SK-N-SH (cell line): ENCODE results near the gene CCDC74A. TPM values are rescaled to one million over a fixed set of nuclear protein-coding genes. Genes with fewer than 3 reads are reported as not detected.
"Not testable (repeated sequence)": the region's sequence is repeated elsewhere in the genome, so short reads cannot be mapped to it uniquely, and the experiment has no call there.

Experiments
- CTCF ChIA-PET: fragments of 300-600, 350-600 bp; formaldehyde crosslinking; extraction: SDS; loops from one replicate; lab custom pipeline; 2021; lab: Yijun Ruan, JAX
- POLR2A ChIA-PET: fragments of 350-600 bp; sonication (Branson Sonifier 250); formaldehyde crosslinking; extraction: SDS; loops from one replicate; lab custom pipeline; 2020; ENCODE audit warnings: antibody characterized with exemption, inconsistent platforms; lab: Yijun Ruan, JAX
- DNase-seq: peaks from one replicate; pipeline ENCODE4 v3.0.0; 2012
- H2AFZ ChIP-seq: fragments of 200-600 bp; sonication (generic); 2 replicates; pipeline ENCODE4 v1.8.1; 2016; ENCODE audit warnings: antibody characterized with exemption, mild to moderate bottlenecking, low read depth
- H3F3A ChIP-seq: fragments of 200-600 bp; sonication (generic); replicated peaks from 2 replicates; pipeline ENCODE3; 2016; ENCODE audit warnings: antibody characterized with exemption, mild to moderate bottlenecking; ENCODE audit not compliant: insufficient read depth
- H3K27ac ChIP-seq, 2 experiments: fragments of 200-500 bp in 1 of 2; fragments of 200-600 bp in 1 of 2; sonication (Bioruptor generic) in 1 of 2; sonication (generic), shearing (Covaris generic) in 1 of 2; 2 replicates each; pipeline versions ENCODE4 v1.5.1 to v1.6.1; 2014 to 2016; ENCODE audit warnings: low read depth in 2 of 2, inconsistent platforms in 1 of 2, low read length in 1 of 2, mild to moderate bottlenecking in 1 of 2, mixed read lengths in 1 of 2
- H3K27me3 ChIP-seq: fragments of 200-600 bp; sonication (generic), shearing (Covaris generic); 2 replicates; pipeline ENCODE4 v1.6.1; 2016; ENCODE audit warnings: mixed run types; ENCODE audit not compliant: insufficient read depth
- H3K36me3 ChIP-seq, 2 experiments: fragments of 200-500 bp in 1 of 2; fragments of 200-600 bp in 1 of 2; sonication (Bioruptor generic) in 1 of 2; sonication (generic) in 1 of 2; replicated peaks in 1 of 2; 2 replicates each; pipeline versions ENCODE3 to v1.5.1; 2014 to 2016; ENCODE audit warnings: low read length in 1 of 2, mild to moderate bottlenecking in 1 of 2; ENCODE audit not compliant: insufficient read depth in 2 of 2, control insufficient read depth in 1 of 2
- H3K4me1 ChIP-seq, 2 experiments: fragments of 200-500 bp in 1 of 2; fragments of 200-600 bp in 1 of 2; sonication (Bioruptor generic) in 1 of 2; sonication (generic), shearing (Covaris generic) in 1 of 2; 2 replicates each; pipeline versions ENCODE4 v1.5.1 to v1.6.1; 2014 to 2016; ENCODE audit warnings: low read depth in 1 of 2, low read length in 1 of 2, mixed run types in 1 of 2; ENCODE audit not compliant: insufficient read depth in 2 of 2, control insufficient read depth in 1 of 2
- H3K4me2 ChIP-seq: fragments of 200-600 bp; sonication (generic), shearing (Covaris generic); 2 replicates; pipeline ENCODE4 v1.6.1; 2017; ENCODE audit warnings: mixed run types
- H3K4me3 ChIP-seq, 2 experiments: fragments of 200-500 bp in 1 of 2; fragments of 200-600 bp in 1 of 2; sonication (Bioruptor generic) in 1 of 2; sonication (generic), shearing (Covaris generic) in 1 of 2; 2 replicates each; pipeline versions ENCODE4 v1.5.1 to v1.8.1; 2014 to 2016; ENCODE audit warnings: low read depth in 2 of 2, inconsistent platforms in 1 of 2, low read length in 1 of 2, mild to moderate bottlenecking in 1 of 2, mixed read lengths in 1 of 2, moderate library complexity in 1 of 2
- H3K79me2 ChIP-seq: fragments of 200-600 bp; sonication (generic); 2 replicates; pipeline ENCODE4 v1.8.1; 2017; ENCODE audit warnings: mild to moderate bottlenecking; ENCODE audit not compliant: insufficient read depth
- H3K9ac ChIP-seq: fragments of 200-600 bp; sonication (generic); 2 replicates; pipeline ENCODE4 v1.6.1; 2017; ENCODE audit warnings: mixed run types
- H3K9me2 ChIP-seq: fragments of 200-600 bp; sonication (generic); 2 replicates; pipeline ENCODE4 v1.6.1; 2017; ENCODE audit warnings: mixed run types
- H3K9me3 ChIP-seq: fragments of 200-600 bp; sonication (generic); 2 replicates; pipeline ENCODE4 v1.6.1; 2017; ENCODE audit warnings: mixed run types, mild to moderate bottlenecking, moderate library complexity
- H4K20me1 ChIP-seq: fragments of 200-600 bp; sonication (generic); 2 replicates; pipeline ENCODE4 v1.6.1; 2017; ENCODE audit warnings: mild to moderate bottlenecking, mixed run types; ENCODE audit not compliant: insufficient read depth
- EZH2phosphoT487 ChIP-seq: fragments of 200-600 bp; sonication (generic); IDR thresholded peaks from 2 replicates; pipeline ENCODE4 v1.6.1; 2017; ENCODE audit warnings: low read depth, mixed run types, mild to moderate bottlenecking, antibody characterized with exemption, moderate library complexity, borderline replicate concordance
- GATA2 ChIP-seq: sonication (generic); formaldehyde crosslinking; IDR thresholded peaks from 2 replicates; pipeline ENCODE4 v1.5.0; 2020; ENCODE audit warnings: mild to moderate bottlenecking, missing genetic modification reagents
- MEF2A ChIP-seq: IDR thresholded peaks from 2 replicates; pipeline ENCODE4 v1.4.0; 2012; ENCODE audit warnings: low read depth, borderline replicate concordance
- NRF1 ChIP-seq: IDR thresholded peaks from 2 replicates; pipeline ENCODE4 v1.6.1; 2012; ENCODE audit warnings: low read depth, mild to moderate bottlenecking, low read length
- TEAD4 ChIP-seq: IDR thresholded peaks from 2 replicates; pipeline ENCODE4 v1.4.0; 2012; ENCODE audit warnings: mild to moderate bottlenecking, borderline replicate concordance; ENCODE audit not compliant: insufficient read depth
- YY1 ChIP-seq: IDR thresholded peaks from 2 replicates; pipeline ENCODE4 v1.4.0; 2012; ENCODE audit warnings: low read depth, mild to moderate bottlenecking
- WGBS: methylation state at CpG from one replicate; pipeline ENCODE4 v1.1.6; 2017; ENCODE audit warnings: low lambda C conversion rate; 5-methylcytosine and 5-hydroxymethylcytosine counted together
- polyA plus RNA-seq, 3 experiments: library from polyadenylated mRNA; depleted of rRNA; stranded (reverse); fragments of >200 nt; gene quantifications; 2 replicates each; pipeline ENCODE4 v1.2.3, GENCODE V29; 2012
- TF ChIP-seq, protein P1 (sequence below): IDR thresholded peaks from 2 replicates; pipeline ENCODE4 v1.4.0; 2012; ENCODE audit warnings: low read depth, borderline replicate concordance
- TF ChIP-seq, protein P2 (sequence below): IDR thresholded peaks from 2 replicates; pipeline ENCODE4 v1.6.1; 2012; ENCODE audit warnings: mild to moderate bottlenecking, low read depth, low read length, moderate library complexity

Gene CCDC74A
- polyA plus RNA-seq, 1 of the 3 experiments (the other 2 are of a cell fraction), result 21.3 TPM

DNA sequence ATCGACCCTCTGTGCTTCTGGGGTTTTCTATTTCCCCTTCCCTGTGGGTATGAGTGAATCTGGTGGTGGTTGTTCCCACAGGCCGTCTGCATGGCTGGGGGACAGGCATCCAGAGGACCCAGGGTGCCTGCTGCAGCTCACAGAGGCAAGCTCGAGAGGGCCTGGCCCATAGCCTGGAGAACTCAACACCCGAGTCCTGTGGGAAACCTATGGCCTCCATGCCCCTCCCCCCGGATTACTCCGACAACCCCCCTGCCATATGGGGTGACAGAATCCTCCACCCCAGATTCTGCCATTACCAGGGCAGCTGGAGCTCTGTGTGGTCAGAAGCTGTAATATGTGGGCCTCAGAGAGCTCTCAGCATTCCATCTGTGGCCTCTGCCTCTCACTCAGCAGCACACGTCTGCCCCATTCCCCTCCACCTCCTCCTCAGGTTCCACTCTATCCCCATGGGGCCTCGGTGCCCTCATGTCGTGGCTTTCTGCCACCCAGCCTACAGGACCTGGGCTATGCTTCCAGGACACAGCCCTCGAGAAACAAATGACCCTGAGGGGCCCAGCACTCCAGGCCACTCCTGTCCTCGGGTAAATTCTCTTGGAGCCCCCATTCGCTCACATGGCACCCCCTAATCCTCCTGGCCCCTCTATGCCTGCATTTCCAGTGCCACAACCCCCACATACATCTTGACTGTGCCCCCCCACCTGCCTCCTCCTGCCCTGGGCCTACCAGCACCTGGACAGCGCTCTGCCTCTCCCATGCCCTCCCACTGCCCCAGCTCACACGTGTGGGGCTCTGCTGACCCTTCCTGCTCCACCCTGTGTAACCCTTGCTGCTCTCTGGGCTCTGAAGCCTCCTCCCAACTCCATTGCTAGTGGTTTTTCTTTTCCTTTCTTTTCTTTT is 39.1 kb upstream of the CCDC74A start:
- peaks cover 22% of the 10 kb centered on the region for H3K79me2 ChIP-seq
- 82% methylated on average over 10 of the region's 14 CpGs for WGBS

DNA sequence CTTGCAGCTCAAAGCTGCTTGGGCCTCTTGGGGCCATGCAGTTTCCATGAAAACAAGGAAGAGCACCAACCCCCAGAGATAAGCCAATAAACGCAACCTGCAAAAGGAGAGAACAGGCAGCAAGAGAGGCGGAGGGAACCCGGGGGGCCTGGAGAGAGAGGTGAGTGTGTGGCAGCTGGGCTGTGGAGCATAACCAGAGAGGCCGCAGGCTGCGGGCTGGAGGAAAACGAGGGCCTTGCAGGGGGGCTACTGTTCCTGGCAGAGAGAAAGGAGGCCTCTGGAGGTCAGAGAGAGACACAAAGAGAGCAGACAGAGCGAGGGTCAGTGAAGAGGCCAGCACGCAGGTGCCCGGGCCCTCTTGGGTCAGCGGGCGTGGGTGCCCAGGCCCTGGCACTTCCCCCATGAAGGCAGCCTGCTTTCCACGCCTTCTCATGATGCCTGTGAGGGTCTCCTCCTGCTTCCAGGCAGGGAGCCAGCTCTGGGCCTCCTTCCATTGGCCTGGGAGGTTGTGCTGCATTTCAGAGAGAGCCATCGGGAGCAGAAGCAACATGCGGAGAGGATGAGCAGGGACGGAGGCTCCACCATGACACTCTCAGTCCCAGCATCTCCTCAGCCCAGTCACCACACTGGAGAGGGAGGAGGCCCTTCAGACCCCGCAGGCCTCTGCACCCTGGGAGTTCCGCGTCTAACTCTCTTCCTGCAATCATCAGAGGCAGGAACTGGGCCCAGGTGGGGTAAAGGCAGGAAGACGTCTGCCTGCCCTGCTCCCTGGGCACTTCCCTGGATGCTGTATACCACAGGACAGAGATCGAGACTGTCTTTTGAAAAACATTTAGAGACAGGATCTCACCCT is 36.8 kb upstream of the CCDC74A start:
- POLR2A ChIA-PET, H3F3A ChIP-seq, H4K20me1 ChIP-seq, H3K36me3 ChIP-seq, H3K27me3 ChIP-seq, H2AFZ ChIP-seq, H3K9me3 ChIP-seq, H3K9me2 ChIP-seq: not testable (repeated sequence)
- CTCF ChIA-PET, result interaction anchor here (2.8 kb wide), 1 partner anchor 77 kb away, joined by 18 read pairs; no protein-coding TSS in a partner anchor
- peak overlapping the region in 1 of 2 experiments; percentile 75; a peak in 2 of 4 replicates for H3K27ac ChIP-seq
- peak overlapping the region; percentile 70 for H3K4me2 ChIP-seq
- peaks cover 45% of the 10 kb centered on the region for H3K79me2 ChIP-seq
- peak overlapping the region; percentile 61 for H3K9ac ChIP-seq
- WGBS, result 81% methylated on average over 20 of the region's 20 CpGs
- peak overlapping the region; percentile 37 to 49; a peak in 3 of 4 replicates for H3K4me3 ChIP-seq
- H3K4me1 ChIP-seq, result peaks cover 6 to 15% of the 10 kb centered on the region in 2 experiments; a peak in 2 of 4 replicates
- DNase-seq, result peak; percentile 36

More for the DNA sequence above, 39.1 kb upstream of the CCDC74A start:
- no peak overlapping the region for H2AFZ ChIP-seq
- ChIA-PET CTCF (interaction anchor here (1.4 kb wide), 1 partner anchor 75 kb away, joined by 3 read pairs; no protein-coding TSS in a partner anchor), POLR2A (interaction anchor here (0.7 kb wide), 1 partner anchor 1304 kb away, joined by 3 read pairs; no protein-coding TSS in a partner anchor)
- H3K27me3 ChIP-seq, result no peaks in the 10 kb centered on the region
- no peaks in the 10 kb centered on the region for H3K9me2 ChIP-seq
- H3K36me3 ChIP-seq, result no peaks in the 10 kb centered on the region
- H4K20me1 ChIP-seq, result no peaks in the 10 kb centered on the region
- no peak overlapping the region for H3K9ac ChIP-seq
- no peaks in the 10 kb centered on the region for H3F3A ChIP-seq
- DNase-seq, result no peak
- peaks cover 0 to 11% of the 10 kb centered on the region in 2 experiments; a peak in 1 of 4 replicates for H3K4me1 ChIP-seq
- no peak overlapping the region for H3K4me3 ChIP-seq
- no peaks in the 10 kb centered on the region for H3K9me3 ChIP-seq
- H3K27ac ChIP-seq, result no peak overlapping the region; a peak in 1 of 4 replicates
- TF ChIP-seq EZH2phosphoT487, result no peak
- TF ChIP-seq TEAD4, result no peak
- no peak for TF ChIP-seq YY1
- TF ChIP-seq, protein P1, sequence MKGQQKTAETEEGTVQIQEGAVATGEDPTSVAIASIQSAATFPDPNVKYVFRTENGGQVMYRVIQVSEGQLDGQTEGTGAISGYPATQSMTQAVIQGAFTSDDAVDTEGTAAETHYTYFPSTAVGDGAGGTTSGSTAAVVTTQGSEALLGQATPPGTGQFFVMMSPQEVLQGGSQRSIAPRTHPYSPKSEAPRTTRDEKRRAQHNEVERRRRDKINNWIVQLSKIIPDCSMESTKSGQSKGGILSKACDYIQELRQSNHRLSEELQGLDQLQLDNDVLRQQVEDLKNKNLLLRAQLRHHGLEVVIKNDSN, result no peak
- no peak for TF ChIP-seq MEF2A
- no peak for TF ChIP-seq NRF1
- no peak for TF ChIP-seq GATA2
- TF ChIP-seq, protein P2, sequence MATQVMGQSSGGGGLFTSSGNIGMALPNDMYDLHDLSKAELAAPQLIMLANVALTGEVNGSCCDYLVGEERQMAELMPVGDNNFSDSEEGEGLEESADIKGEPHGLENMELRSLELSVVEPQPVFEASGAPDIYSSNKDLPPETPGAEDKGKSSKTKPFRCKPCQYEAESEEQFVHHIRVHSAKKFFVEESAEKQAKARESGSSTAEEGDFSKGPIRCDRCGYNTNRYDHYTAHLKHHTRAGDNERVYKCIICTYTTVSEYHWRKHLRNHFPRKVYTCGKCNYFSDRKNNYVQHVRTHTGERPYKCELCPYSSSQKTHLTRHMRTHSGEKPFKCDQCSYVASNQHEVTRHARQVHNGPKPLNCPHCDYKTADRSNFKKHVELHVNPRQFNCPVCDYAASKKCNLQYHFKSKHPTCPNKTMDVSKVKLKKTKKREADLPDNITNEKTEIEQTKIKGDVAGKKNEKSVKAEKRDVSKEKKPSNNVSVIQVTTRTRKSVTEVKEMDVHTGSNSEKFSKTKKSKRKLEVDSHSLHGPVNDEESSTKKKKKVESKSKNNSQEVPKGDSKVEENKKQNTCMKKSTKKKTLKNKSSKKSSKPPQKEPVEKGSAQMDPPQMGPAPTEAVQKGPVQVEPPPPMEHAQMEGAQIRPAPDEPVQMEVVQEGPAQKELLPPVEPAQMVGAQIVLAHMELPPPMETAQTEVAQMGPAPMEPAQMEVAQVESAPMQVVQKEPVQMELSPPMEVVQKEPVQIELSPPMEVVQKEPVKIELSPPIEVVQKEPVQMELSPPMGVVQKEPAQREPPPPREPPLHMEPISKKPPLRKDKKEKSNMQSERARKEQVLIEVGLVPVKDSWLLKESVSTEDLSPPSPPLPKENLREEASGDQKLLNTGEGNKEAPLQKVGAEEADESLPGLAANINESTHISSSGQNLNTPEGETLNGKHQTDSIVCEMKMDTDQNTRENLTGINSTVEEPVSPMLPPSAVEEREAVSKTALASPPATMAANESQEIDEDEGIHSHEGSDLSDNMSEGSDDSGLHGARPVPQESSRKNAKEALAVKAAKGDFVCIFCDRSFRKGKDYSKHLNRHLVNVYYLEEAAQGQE, result 0 out of 2 replicates have a peak, but pooled peaks have one; percentile 33
- no peak overlapping the region for H3K4me2 ChIP-seq

DNA sequence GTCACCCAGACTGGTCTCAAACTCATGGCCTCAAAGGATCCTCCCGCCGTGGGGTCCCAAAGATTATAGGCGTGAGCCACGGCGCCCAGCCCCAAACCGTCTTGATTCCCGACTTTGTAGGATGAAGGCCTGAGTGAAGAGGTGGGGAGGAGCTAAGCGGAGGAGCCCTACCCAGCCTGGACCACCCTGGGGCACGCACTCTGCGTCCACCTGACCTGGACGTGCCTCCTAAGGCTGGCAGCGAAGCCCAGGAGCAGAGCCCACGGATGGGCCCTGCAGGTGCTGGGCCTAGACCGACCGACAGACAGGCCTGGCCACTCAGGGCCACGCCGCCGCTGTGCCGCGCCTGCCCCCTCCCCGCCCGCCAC is 36.2 kb upstream of the CCDC74A start:
- H3K9me3 ChIP-seq, DNase-seq, H3K36me3 ChIP-seq, H2AFZ ChIP-seq, H3K27me3 ChIP-seq, POLR2A ChIA-PET, H3K9me2 ChIP-seq, H4K20me1 ChIP-seq, H3F3A ChIP-seq: not testable (repeated sequence)
- CTCF ChIA-PET, result interaction anchor here (0.6 to 5.1 kb wide), 14 partner anchors 11 to 348 kb away, joined by 3 to 36 read pairs (median 4); partner anchors contain the start of gene CCDC74A
- Histone ChIP-seq H3K79me2 (peaks cover 51% of the 10 kb centered on the region), H3K4me3 (peak overlapping the region; percentile 37 to 49; a peak in 3 of 4 replicates), H3K4me1 (peaks cover 6 to 15% of the 10 kb centered on the region in 2 experiments; a peak in 2 of 4 replicates), H3K27ac (peak overlapping the region in 1 of 2 experiments; percentile 75; a peak in 2 of 4 replicates), H3K4me2 (peak overlapping the region; percentile 70), H3K9ac (peak overlapping the region; percentile 61)
- WGBS, result 41% methylated on average over 9 of the region's 22 CpGs
